Right lobe of liver (tissue), 6 donors: ENCODE results near the gene OR5K4. TPM values are rescaled to one million over a fixed set of nuclear protein-coding genes. Genes with fewer than 3 reads are reported as not detected.

Source experiments
- ATAC-seq, 4 donors: fragments of 200-7000 bp; cut with Tn5 transposase; one replicate each; pipeline ENCODE4 v1.9.1; 2020; ENCODE audit warnings: mild to moderate bottlenecking in 4 of 4, moderate library complexity in 4 of 4
- DNase-seq, 3 donors: peaks; one replicate each; pipeline ENCODE4 v3.0.0-alpha.2; 2020
- H3K27ac ChIP-seq, 3 donors: fragments of 200-600 bp; one replicate each; pipeline ENCODE4 v1.8.0; 2022
- H3K27me3 ChIP-seq, 2 donors: fragments of 200-600 bp; one replicate each; pipeline ENCODE4 v1.8.0; 2022
- H3K36me3 ChIP-seq, 4 donors: fragments of 200-600 bp; sonication (generic) in 1 of 4; one replicate each; pipeline versions ENCODE4 v1.5.1 to v1.8.0; 2017 to 2022; ENCODE audit warnings: control low read depth in 1 of 4
- H3K4me1 ChIP-seq, 4 donors: fragments of 200-600 bp; sonication (generic) in 1 of 4; one replicate each; pipeline versions ENCODE4 v1.5.1 to v1.8.0; 2017 to 2022; ENCODE audit warnings: control low read depth in 1 of 4
- H3K4me3 ChIP-seq, 3 donors: fragments of 200-600 bp; one replicate each; pipeline ENCODE4 v1.8.0; 2022
- H3K9me3 ChIP-seq, 4 donors: fragments of 200-600 bp; sonication (generic) in 1 of 4; one replicate each; pipeline versions ENCODE4 v1.5.1 to v1.8.0; 2017 to 2022; ENCODE audit warnings: control low read depth in 1 of 4
- CTCF ChIP-seq, 4 donors: fragments of 200-600 bp in 3 of 4; fragments of 450-650 bp in 1 of 4; IDR thresholded peaks; one replicate each; pipeline versions ENCODE4 v1.5.1 to v1.8.0; 2016 to 2022; ENCODE audit warnings: antibody characterized with exemption in 4 of 4, mild to moderate bottlenecking in 2 of 4
- POLR2A ChIP-seq: fragments of 450-650 bp; IDR thresholded peaks from one replicate; pipeline ENCODE4 v1.6.1; 2017; ENCODE audit warnings: antibody characterized with exemption, mild to moderate bottlenecking
- WGBS: methylation state at CpG from one replicate; pipeline ENCODE4 v1.1.6; 2018; ENCODE audit warnings: low coverage, low lambda C conversion rate; ENCODE audit not compliant: insufficient coverage; ENCODE audit errors: missing lambda C conversion rate; 5-methylcytosine and 5-hydroxymethylcytosine counted together
- intact Hi-C, 2 donors: fragments of 100-400 bp; cut with DNase I; formaldehyde crosslinking; loops; one replicate each; pipeline versions ENCODE4 v1.11.2 to v1.14.1; 2022
- long read RNA-seq: library from polyadenylated mRNA; unstranded; transcript quantifications from one replicate; pipeline ENCODE4 v2.0.0, GENCODE V29; 2019
- total RNA-seq, 6 experiments: library from RNA; depleted of rRNA in 2 of 6; stranded (reverse); fragments of >200 nt in 2 of 6; fragmentation: NEBNext Ultra II Directional in 3 of 6; extraction: Animal tissue kit (Norgen Biotek cat#: 25700) in 3 of 6; gene quantifications; one replicate each; pipeline versions ENCODE4 v1.1.0 to v1.2.4, GENCODE V29; 2016 to 2023
- donor health status: DM: no; HTN: yes; CAD: no.
- donor health status: DM: no; HTN: no; CAD: no.
- donor health status: DM: no; HTN: no; CAD: no.
- donor health status: DM: no; HTN: yes; CAD: no.
- donor health status: DM: no; HTN: yes; CAD: no.

OR5K4 gene
- total RNA-seq: not detected
- long read RNA-seq: 0 reads

- 50% methylated on average over 2 of the region's 2 CpGs for WGBS
- Histone ChIP-seq H3K27me3 (no peaks in the 10 kb centered on the region), H3K4me3 (no peak within 1 kb of the TSS), H3K36me3 (no peaks in the 10 kb centered on the region), H3K27ac (no peak within 1 kb of the TSS), H3K9me3 (no peaks in the 10 kb centered on the region), H3K4me1 (no peaks in the 10 kb centered on the region)
- no peak for ATAC-seq
- intact Hi-C loops: no loop called here
- TF ChIP-seq CTCF (IDR thresholded peaks at IDR 0.05) (no peak), POLR2A (no peak)
- DNase-seq: no peak
These were observed at the start of gene OR5K4 for GRCh38 chr3:98353554-98353953. TSS of gene OR5K4 (plus strand) at chr3:98353854. CDS start at chr3:98353854, 0 bp downstream.

- ATAC-seq (no peak), DNase-seq (no peak)
- WGBS: 73% methylated on average over 2 of the region's 2 CpGs
- no peak for TF ChIP-seq CTCF (IDR thresholded peaks at IDR 0.05)
- no peak for TF ChIP-seq POLR2A
- Histone ChIP-seq H3K27ac (no peak overlapping the region), H3K27me3 (no peaks in the 10 kb centered on the region), H3K36me3 (no peaks in the 10 kb centered on the region), H3K4me1 (no peaks in the 10 kb centered on the region), H3K9me3 (no peaks in the 10 kb centered on the region), H3K4me3 (no peak overlapping the region)
- intact Hi-C loops: loop anchor here in 1 of 2 donors (10.0 kb wide), 1 partner anchor 277 kb away; no protein-coding TSS in a partner anchor
These were observed 31.6 kb upstream of the OR5K4 start for GRCh38 chr3:98322101-98322500.

GRCh38 chr3:98322686-98323085, 31.0 kb upstream of the OR5K4 start:
- Histone ChIP-seq H3K4me3 (no peak overlapping the region), H3K27me3 (no peaks in the 10 kb centered on the region), H3K9me3 (no peaks in the 10 kb centered on the region), H3K36me3 (no peaks in the 10 kb centered on the region), H3K4me1 (no peaks in the 10 kb centered on the region), H3K27ac (no peak overlapping the region)
- TF ChIP-seq POLR2A: no peak
- TF ChIP-seq CTCF (IDR thresholded peaks at IDR 0.05): no peak
- 41% methylated on average over 2 of the region's 2 CpGs for WGBS
- no peak for DNase-seq
- ATAC-seq: peak in 2 of 4 donors; percentile 35 to 65
- intact Hi-C loops: loop anchor here in 1 of 2 donors (10.0 kb wide), 1 partner anchor 278 kb away; no protein-coding TSS in a partner anchor

GRCh38 chr3:98323425-98323824, 30.2 kb upstream of the OR5K4 start:
- intact Hi-C loops: loop anchor here in 1 of 2 donors (10.0 kb wide), 1 partner anchor 279 kb away; no protein-coding TSS in a partner anchor
- Histone ChIP-seq H3K4me1 (no peaks in the 10 kb centered on the region), H3K9me3 (no peaks in the 10 kb centered on the region), H3K36me3 (no peaks in the 10 kb centered on the region), H3K27ac (no peak overlapping the region), H3K4me3 (no peak overlapping the region), H3K27me3 (no peaks in the 10 kb centered on the region)
- ATAC-seq: no peak
- TF ChIP-seq POLR2A (no peak), CTCF (IDR thresholded peaks at IDR 0.05) (no peak)
- no peak for DNase-seq

GRCh38 chr3:98325055-98325454, 28.6 kb upstream of the OR5K4 start:
- Histone ChIP-seq H3K27ac (no peak overlapping the region), H3K4me1 (no peaks in the 10 kb centered on the region), H3K9me3 (no peaks in the 10 kb centered on the region), H3K4me3 (no peak overlapping the region), H3K27me3 (no peaks in the 10 kb centered on the region), H3K36me3 (no peaks in the 10 kb centered on the region)
- no peak for TF ChIP-seq POLR2A
- intact Hi-C loops: loop anchor here (5.0 to 10.0 kb wide), 2 partner anchors 280 to 283 kb away; no protein-coding TSS in a partner anchor
- 62% methylated on average over 12 of the region's 12 CpGs for WGBS
- ATAC-seq (no peak), DNase-seq (no peak)
